NCI-H748 (cell line): ENCODE data around the gene AKT3.
A peak's percentile ranks its signal among the peaks of the same experiment; 100 is the strongest.
"Not testable (repeated sequence)": the region's sequence is repeated elsewhere in the genome, so short reads cannot be mapped to it uniquely, and the experiment has no call there.

Source experiments
- DNase-seq: peaks from one replicate; lab custom pipeline; 2025; ENCODE audit not compliant: unreplicated experiment; lab: John Stamatoyannopoulos, UW

Gene AKT3

DNA sequence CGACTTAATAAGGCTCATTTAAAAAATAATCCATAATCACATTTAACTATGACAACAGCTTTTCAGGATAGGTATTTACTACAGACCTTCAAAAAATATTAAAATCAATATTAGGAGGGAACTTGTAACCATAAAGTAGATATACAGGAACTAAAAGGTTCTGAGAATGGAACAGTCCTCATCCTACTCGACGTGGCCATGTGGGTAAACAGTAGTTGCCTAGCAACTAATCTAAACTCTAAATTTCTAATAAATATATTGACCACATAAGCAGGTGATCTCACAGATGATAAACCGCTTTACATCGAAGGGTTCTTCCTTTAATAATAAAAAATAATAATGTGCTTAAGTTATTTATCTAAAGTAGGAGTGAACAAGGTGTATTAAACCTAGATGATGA is 7.9 kb downstream of the AKT3 start:
- DNase-seq, result peak; percentile 14

DNA sequence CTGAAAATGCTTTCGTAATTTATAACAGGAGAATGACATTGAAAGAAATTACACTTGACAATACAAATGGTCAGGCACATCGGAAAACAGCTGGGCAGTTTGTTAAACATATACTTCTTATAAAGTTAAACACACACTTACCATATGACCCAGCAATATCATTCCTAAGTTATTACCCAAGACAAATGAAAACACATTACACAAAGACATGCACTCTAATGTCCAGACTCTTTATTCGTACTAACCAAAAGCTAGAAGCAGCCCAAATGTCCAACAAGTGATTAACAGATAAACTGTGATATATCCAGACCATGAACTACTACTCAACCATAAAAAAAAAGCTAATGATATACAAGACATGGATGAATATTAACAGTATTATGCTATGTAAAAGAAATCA is 8.5 kb downstream of the AKT3 start:
- no peak for DNase-seq

DNA sequence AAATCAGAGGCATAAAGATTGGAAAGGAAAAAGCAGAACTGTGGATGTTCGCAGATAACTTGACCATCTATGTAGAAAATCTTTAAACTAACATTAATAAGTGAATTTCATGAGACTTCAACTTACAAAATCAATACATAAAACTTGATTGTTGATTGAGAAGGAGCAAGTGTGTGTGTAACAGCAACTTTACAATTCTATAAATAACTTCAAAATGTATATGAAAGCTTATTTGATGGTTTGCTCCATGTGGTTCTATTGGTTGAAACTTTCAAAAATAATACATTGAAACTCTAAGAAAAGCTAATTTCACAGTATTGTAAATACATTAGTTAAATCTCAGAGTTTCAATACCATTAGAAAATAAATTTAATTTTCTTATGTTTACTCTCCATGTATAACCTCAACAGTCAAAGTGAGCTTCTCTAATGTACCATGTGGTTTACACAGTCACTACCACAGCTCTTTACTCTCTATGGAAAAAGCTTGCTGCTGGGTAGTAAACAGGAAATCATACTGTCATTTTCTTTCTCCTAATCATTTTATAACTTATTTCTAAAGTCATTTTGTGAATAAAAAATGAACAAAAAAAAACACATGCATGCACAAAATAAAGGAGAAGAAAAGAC is 12.0 kb downstream of the AKT3 start:
- DNase-seq, result no peak

DNA sequence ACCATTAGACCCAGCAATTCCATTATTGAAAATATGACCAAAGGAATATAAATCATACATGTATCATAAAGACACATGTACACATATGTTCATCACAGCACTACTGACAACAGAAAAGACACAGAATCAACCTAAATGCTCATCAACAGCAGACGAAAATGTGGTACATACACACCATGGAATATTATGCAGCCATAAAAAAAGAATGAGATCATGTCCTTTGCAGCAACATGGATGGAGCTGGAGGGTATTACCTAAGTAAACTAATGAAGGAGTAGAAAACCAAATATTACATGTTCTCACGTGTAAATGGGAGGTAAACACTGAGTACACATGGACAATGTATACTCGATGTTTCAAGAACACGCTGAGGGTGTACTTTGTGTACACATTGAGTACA is 15.9 kb downstream of the AKT3 start:
- DNase-seq, result no peak

DNA sequence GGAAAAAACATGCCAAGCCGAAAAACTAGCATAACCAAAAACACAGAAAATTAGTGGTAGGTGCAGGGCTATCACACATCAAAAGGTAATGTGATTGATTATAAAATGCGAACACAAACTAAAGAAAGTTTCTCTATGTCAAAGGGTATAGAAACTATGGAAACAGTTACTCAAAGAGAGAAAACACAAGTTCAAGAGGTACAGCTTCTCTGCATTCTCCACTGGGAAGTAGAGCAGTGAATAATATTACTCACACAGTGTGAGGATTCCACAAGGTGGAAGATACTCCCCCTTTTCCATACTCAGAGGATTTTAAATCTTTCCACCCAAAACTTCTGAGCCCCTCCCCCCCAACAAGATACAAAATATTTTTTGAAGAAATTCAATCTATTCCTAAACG is 18.6 kb downstream of the AKT3 start:
- DNase-seq, result no peak

DNA sequence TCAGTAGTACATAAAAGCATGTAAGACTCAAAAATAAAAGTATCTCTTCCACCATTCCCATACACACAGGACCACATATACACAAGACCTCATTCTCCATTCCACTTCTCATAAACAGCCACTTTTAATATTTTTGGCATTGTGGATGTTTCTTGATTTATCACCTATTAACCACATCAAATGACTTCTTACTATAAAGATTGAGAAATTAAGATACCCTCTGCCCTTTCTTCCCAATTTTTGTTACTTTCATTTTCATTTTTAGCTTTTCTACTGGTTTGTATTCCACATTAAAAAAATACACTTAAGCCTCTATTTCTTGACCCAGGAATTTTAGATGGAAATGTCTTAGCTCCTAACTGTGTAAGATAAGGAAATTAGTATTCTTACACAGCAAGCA is 22.8 kb downstream of the AKT3 start:
- no peak for DNase-seq

DNA sequence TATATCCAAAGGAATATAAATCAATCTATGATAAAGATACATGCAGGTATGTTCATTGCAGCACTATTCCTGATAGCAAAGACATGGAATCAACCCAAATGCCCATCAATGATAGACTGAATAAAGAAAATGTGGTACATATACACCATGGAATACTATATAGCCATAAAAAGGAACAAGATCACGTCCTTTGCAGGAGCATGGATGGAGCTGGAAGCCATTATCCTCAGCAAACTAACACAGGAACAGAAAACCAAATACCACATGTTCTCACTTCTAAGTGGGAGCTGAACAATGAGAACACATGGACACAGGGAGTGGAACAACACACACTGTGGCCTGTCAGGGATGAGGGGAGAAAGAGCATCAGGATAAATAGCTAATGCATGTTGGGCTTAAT is 25.1 kb downstream of the AKT3 start:
- not testable (repeated sequence) for DNase-seq

DNA sequence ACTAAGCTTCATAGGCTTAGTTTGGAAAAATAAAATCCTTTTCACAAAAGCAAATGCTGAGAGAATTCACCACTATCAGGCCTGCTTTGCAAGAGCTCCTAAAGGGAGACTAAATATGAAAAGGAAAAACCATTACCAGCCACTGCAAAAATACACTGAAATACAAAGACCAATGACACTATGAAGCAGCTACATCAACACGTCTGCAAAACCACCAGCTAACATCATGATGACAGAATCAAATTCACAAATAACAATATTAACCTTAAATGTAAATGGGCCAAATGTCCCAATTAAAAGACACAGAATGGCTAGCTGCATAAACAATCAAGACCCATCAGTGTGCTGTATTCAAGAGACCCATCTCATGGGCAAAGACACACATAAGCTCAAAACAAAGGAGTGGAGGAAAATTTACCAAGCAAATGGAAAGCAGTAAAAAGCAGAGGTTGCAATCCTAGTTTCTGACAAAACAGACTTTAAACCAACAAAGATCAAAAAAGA is 28.8 kb downstream of the AKT3 start:
- no peak for DNase-seq

DNA sequence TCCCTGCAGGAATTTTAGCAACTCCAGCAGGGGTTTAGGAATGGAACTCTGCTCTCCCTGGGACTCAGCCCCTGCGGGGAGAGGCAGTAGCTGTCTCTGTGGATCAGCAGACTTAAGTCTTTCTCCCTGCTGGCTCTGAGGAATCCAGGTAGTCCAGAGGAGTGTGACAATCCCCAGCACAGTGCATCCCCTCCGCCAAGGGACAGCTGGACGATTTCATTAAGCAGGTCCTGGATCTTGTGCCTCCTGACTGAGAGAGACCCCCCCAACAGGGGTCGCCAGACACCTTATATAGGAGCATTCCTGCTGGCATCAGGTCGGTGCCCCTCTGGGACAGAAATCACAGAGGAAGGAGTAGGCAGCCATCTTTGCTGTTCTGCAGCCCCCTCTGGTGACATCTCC is 30.6 kb downstream of the AKT3 start:
- no peak for DNase-seq

DNA sequence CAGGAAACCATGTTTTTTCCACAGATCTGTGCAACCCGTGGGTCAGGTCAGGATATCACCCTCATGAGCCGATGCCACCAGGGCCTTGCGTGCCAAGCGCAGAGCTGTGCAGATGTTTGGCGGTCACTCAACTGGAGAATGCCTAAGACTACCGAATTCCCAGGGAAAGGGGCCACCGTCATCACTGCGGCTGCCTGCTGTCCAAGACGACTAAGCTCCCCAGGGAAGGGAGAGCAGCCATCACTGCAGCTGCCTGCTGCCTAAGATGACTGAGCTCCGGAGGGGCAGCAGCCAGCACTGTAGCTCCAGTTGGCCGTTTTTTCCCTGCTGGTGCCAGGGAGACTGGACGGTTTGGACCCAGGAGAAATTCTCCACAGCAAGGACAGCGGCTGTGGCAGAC is 31.1 kb downstream of the AKT3 start:
- no peak for DNase-seq

DNA sequence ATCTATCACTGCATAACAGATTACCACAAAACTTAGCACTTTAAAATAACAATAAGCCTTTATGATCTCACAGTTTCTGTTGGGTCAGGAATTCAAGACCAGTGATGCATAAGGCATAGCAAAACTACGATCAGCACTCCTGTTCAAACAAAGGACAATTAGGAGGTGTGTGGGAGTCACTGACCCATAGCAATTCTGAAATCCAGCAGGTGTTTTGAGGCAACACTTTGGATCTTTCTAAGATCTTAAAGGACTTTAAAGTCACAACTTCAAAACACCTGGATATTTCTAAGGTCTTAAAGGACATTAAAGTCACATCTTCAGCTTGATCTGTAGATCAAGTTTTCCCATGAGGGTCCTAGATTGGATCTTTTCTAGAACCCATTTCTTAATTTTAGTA is 35.3 kb downstream of the AKT3 start:
- no peak for DNase-seq

DNA sequence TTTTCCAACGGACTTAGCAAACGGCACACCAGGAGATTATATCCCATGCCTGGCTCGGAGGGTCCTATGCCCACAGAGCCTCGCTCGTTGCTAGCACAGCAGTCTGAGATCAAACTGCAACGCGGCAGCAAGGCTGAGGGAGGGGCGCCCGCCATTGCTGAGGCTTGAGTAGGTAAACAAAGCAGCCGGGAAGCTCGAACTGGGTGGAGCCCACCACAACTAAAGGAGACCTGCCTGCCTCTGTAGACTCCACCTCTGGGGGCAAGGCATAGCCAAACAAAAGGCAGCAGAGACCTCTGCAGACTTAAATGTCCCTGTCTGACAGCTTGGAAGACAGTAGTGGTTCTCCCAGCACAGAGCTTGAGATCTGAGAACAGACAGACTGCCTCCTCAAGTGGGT is 42.7 kb downstream of the AKT3 start:
- not testable (repeated sequence) for DNase-seq

DNA sequence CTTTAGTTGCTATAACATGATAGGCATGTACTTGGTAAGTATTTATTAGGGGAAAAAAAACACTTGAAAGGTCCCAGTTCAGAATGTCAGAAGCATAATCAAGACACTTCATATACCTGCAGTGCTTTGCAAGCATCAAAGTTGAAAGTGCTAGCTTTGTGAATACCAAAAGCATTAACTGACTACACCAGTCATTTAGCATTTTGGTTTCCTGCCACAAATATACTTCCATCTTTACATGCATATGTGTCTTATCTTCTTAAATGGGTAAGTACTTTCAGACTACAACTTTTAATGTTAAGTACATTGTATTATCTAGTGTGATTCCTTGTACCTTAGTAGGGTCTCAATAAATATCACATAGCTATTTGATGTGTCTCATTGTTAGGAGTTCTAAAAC is 43.7 kb downstream of the AKT3 start:
- no peak for DNase-seq

DNA sequence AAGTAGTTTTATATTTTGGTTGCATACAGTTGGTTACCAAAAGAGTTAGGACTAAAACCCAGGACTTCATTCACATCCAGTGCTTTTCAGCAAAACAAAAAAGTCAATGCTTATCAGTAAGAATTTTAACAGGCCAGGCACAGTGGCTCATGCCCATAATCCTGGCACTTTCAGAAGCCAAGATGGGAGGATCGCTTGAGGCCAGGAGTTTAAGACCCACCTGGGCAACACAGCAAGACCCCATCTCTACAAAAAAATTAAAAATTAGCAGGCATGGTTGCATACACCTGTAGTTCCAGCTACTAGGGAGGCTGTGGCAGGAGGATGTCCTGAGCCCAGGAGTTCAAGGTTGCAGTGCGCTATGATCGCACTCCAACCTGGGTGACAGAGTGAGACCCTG is 47.3 kb downstream of the AKT3 start:
- no peak for DNase-seq

DNA sequence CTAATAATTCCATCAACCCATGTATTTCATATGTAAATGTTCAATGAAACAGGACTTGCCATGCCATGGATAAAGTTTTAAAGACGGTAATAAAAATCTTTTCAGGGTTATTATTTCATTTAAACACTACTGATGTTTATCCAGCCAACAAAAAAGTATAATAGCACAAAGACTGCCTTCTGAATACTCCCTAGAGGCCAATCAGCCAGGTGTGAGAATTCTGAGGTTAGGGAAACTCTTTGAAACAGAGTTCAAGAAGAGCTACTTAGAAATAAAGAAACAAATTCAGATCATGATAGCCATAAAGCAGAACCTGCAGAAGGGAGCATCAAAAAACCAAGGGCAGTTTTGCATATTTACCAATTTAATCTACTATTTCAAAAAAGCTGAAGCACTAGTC is 48.7 kb downstream of the AKT3 start:
- no peak for DNase-seq

DNA sequence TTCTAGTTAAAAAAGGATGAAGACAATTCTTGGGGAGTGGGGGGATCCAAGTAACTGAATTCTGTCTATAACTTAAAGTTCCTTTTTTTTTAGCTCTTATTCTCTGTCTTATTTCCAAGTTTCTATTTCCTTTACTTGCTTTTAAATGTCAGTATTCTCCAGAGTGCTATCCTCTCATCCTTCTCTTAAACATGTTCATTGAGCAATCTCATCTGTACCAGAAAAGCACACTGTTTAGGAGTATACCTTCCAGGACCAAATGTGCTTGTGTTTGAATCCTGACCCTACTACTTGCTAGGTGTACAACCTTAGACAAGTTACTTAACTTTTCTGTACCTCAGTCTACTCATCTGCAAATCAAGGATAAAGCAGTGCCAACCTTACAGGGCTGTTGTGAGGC is 50.1 kb downstream of the AKT3 start:
- no peak for DNase-seq

DNA sequence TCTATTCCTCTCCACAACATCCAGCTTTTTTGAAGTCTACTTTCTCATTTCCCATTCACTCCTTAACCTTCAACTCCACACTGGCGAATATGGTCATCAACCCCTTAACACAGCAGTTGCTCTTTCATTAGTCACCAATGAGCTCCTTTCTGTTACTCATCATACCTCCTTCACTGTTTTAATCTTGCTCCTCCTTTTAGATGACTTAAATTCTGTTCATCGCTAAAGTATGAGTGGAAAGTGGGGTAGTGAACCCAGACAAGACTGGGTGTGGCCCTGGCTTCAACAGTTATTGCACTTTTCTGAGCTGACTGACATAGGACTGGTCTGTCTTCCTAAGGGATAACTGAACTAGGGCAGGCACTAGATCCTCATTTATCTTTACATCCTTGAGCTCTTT is 51.3 kb downstream of the AKT3 start:
- no peak for DNase-seq

DNA sequence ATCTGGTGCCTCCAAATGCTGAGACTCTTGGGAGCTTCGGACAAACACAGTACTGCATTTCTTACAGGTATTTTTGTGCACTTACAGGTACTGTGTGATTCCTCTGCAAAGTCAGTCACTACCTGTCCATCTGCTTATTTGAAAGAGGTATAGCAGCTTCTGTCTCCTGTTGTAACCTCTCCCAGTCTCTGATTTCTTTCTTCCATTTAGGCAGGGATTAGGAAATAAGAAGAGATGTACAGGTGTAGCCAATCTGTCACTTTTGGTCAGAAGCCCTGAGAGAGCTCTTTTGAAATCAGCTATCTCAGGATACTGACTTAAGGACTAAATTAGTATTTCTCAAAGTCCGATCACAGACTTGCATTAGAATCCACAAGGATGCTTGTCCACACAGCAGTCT is 54.0 kb downstream of the AKT3 start:
- no peak for DNase-seq

DNA sequence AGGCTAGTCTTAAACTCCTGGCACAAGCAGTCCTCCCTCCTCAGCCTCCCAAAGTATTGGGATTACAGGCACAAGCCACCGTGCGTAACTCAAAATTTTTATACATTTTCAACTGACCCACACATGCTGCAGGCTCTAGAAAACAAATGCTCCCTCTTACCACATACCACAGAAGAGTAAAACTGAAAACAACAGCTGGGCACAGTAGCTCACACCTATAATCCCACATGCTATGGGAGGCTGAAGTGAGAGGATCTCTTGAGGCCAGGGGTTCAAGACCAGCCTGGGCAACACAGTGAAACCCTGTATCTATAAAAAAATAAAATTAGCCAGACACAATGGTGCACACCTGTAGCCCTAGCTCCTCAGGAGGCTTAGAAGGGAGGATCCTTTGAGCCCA is 56.7 kb downstream of the AKT3 start:
- no peak for DNase-seq

DNA sequence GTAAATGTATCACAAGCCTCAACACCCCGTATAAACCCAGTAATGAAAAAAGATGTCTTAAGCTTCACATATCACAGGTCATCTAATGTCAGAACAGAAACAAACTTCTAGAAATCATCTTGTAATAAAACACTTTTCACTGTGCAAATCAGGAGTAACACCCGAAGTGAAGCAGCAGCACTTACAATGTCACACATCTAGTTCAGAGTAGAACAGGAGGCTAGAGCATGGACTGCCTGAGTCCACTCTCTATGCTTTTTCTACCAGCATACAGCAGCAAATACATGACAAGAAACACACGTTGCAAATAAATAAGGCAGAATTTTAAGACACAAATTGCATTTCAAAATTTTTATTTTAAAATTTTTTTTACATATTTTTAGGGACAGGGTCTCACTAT is 57.2 kb downstream of the AKT3 start:
- DNase-seq, result no peak

DNA sequence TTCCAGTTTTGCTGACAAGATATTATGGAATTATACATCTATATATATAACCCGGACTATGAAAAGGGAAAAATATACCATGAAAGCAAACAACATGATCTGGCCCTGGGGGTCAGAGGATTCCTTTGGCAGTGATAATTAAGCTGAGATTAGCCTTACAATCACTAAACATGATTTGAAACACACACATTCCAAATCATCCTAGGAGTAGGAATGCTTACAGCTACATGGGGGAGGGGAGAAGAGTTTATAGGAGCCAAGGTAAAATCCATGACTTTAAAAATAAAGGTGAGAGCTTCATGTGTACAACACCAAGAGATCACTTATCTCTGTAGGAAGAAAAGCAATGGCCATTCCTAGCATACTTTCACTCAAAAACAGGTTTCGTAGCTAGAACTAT is 57.6 kb downstream of the AKT3 start:
- no peak for DNase-seq

DNA sequence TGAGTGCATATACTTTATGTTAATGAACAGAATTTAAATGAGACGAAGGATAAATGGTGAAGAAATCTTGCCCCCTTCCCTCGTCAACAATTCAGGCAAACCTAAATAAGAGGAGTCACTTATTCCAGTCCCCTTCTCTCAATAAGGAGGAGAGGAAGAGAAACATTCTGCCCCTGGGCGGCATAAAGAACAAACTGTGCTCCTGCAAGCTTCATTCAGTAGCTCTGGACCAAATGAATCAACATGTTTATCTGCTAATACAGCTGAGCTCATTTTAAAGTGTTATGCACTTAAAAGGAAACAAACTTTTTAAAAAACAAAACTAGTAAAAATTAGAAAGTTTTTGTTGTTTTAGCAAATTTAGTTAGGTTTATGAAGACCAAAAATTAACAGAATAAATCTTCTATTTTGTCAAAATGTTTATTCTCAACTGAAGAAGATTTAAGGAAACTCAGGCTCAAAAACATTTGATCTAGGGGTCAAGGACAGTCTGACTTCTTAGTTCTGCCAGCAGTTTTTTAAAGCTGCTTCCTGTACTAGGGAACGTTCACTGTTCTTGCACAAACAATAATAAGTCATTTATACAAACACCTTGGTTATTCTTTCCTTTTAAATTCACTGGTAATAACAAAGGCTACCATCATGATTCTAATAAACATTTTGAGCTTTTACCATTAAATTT is 58.3 kb downstream of the AKT3 start:
- DNase-seq, result no peak

DNA sequence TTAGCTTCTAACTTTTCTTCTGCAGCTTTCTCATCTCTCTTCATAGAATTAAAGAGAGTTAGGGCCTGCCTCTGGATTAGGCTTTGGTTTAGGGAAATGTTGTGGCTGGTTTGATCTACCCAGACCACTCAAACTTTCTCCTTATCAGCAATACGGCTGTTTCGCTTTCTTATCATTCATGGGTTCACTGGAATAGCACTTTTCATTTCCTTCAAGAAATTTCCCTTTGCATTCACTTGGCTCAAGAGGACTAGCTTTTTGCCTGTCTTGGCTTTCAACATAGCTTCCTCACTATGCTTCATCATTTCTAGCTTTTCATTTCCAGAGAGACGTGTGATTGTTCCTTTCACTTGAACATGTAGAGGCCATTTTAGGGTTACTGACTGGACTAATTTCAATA is 59.6 kb downstream of the AKT3 start:
- DNase-seq, result no peak
